ENCODE measurements around the gene TAS2R60. TPM values are rescaled to one million over a fixed set of nuclear protein-coding genes. Genes with fewer than 3 reads are reported as not detected.
"Not testable (repeated sequence)": the region's sequence is repeated elsewhere in the genome, so short reads cannot be mapped to it uniquely, and the experiment has no call there.

The TAS2R60 gene
- total and polyA plus RNA-seq, 12 donors = 0.42 TPM; not detected in 11

DNA sequence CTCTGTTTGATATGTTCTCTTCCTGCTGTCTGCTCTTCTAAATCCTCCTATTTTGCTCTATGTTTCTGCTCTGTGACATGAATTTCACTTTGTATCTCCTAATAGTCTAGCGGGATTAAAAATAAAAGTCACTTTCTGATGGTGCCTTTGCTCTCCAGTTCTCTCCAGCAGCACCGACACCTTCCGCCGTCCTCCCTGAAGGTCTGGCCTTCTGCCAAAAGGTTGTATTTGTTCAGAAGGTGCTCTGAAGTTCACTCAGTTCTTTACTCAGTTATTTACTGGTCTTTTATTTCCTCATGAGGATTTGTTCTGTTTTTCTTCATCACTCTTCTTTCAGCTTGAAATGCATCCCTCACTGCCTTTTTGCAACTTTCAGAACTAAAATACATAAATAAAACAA is 23.4 kb upstream of the TAS2R60 start:
- Histone ChIP-seq H3K4me3 (no peak overlapping the region), H3K36me3 (replicated peaks in 1 of 2) (no peaks in the 10 kb centered on the region), H3K27me3 (no peaks in the 10 kb centered on the region), H3K9me3 (replicated peaks in 1 of 3) (no peaks in the 10 kb centered on the region), H3K27ac (no peak overlapping the region), H3K4me1 (replicated peaks in 1 of 2) (no peaks in the 10 kb centered on the region)
- no peak for DNase-seq
- 31 to 42% (median 38%) methylated on average over 4 of the region's 4 CpGs for WGBS, 4 donors
- no peak for TF ChIP-seq POLR2A (IDR thresholded peaks at IDR 0.05)
- TF ChIP-seq, protein P1, sequence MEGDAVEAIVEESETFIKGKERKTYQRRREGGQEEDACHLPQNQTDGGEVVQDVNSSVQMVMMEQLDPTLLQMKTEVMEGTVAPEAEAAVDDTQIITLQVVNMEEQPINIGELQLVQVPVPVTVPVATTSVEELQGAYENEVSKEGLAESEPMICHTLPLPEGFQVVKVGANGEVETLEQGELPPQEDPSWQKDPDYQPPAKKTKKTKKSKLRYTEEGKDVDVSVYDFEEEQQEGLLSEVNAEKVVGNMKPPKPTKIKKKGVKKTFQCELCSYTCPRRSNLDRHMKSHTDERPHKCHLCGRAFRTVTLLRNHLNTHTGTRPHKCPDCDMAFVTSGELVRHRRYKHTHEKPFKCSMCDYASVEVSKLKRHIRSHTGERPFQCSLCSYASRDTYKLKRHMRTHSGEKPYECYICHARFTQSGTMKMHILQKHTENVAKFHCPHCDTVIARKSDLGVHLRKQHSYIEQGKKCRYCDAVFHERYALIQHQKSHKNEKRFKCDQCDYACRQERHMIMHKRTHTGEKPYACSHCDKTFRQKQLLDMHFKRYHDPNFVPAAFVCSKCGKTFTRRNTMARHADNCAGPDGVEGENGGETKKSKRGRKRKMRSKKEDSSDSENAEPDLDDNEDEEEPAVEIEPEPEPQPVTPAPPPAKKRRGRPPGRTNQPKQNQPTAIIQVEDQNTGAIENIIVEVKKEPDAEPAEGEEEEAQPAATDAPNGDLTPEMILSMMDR (IDR thresholded peaks at IDR 0.05) = no peak
- intact Hi-C loops (cut with DNase I) = loop anchor here (5.0 to 10.0 kb wide), 3 partner anchors 38 to 175 kb away; partner anchors contain the start of gene ZYX (in 1 of the 2)

DNA sequence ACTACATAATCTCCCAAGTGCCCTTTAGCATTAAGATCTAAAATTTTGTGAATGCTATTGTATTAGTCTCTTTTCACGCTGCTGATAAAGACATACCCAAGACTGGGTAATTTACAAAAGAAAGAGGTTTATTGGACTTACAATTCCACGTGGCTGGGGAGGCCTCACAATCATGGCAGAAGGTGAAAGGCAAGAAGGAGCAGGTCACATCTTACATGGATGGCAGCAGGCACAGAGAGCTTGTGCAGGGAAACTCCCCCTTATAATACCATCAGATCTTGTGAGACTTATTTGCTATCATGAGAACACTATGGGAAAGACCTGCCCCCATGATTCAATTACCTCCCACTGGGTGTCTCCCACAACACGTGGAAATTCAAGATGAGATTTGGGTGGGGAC is 22.6 kb upstream of the TAS2R60 start:
- H3K27ac ChIP-seq; H3K4me1 ChIP-seq (replicated peaks in 1 of 2); DNase-seq; H3K36me3 ChIP-seq (replicated peaks in 1 of 2); intact Hi-C loops (cut with DNase I); H3K4me3 ChIP-seq; H3K27me3 ChIP-seq; H3K9me3 ChIP-seq (replicated peaks in 1 of 3): not testable (repeated sequence)
- 53 to 58% (median 56%) methylated on average over 3 of the region's 3 CpGs for WGBS, 4 donors

DNA sequence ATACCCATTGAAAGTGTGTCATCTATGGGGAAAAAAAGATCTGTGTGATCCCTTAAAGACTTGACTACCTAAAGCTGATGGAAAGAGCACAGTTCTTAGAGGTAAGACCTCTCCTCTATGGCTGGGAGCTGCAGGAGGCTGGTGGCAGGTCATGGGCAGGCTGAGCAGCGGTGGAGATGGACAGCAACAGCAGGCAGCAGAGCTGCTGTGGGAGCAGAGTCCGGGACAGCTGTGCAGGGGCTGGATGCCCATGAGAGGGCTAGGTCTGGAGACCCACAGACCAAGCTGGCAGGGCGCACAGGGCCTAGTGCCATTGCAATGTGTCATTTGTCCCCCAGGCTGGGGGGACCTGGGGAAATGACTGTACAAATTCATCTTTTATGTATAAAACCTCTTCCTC is 21.2 kb upstream of the TAS2R60 start:
- no peak for DNase-seq
- no peaks in the 10 kb centered on the region for H3K9me3 ChIP-seq (replicated peaks in 1 of 3)
- H3K4me3 ChIP-seq = no peak overlapping the region
- no peak overlapping the region for H3K27ac ChIP-seq
- TF ChIP-seq, protein P1 (IDR thresholded peaks at IDR 0.05) = no peak
- no peaks in the 10 kb centered on the region for H3K27me3 ChIP-seq
- intact Hi-C loops (cut with DNase I) = no loop called here
- no peaks in the 10 kb centered on the region for H3K36me3 ChIP-seq (replicated peaks in 1 of 2)
- 81 to 86% (median 85%) methylated on average over 3 of the region's 3 CpGs for WGBS, 4 donors
- H3K4me1 ChIP-seq (replicated peaks in 1 of 2) = no peaks in the 10 kb centered on the region

DNA sequence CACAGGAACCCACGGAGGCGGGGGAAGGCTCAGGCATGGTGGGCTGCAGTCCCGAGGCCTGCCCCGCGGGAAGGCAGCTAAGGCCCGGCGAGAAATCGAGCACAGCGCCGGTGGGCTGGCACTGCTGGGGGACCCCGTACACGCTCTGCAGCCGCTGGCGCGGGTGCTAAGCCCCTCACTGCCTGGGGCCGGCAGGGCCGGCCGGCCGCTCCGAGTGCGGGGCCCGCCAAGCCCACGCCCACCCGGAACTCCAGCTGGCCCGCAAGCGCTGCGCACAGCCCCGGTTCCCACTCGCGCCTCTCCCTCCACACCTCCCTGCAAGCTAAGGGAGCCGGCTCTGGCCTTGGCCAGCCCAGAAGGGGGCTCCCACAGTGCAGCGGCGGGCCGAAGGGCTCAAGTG is 18.8 kb upstream of the TAS2R60 start:
- H3K27me3 ChIP-seq; H3K36me3 ChIP-seq (replicated peaks in 1 of 2); H3K9me3 ChIP-seq (replicated peaks in 1 of 3); H3K27ac ChIP-seq; H3K4me3 ChIP-seq; DNase-seq; intact Hi-C loops (cut with DNase I); H3K4me1 ChIP-seq (replicated peaks in 1 of 2): not testable (repeated sequence)
- WGBS, 4 donors = 90 to 98% (median 94%) methylated on average over 10 to 34 of the region's 34 CpGs

DNA sequence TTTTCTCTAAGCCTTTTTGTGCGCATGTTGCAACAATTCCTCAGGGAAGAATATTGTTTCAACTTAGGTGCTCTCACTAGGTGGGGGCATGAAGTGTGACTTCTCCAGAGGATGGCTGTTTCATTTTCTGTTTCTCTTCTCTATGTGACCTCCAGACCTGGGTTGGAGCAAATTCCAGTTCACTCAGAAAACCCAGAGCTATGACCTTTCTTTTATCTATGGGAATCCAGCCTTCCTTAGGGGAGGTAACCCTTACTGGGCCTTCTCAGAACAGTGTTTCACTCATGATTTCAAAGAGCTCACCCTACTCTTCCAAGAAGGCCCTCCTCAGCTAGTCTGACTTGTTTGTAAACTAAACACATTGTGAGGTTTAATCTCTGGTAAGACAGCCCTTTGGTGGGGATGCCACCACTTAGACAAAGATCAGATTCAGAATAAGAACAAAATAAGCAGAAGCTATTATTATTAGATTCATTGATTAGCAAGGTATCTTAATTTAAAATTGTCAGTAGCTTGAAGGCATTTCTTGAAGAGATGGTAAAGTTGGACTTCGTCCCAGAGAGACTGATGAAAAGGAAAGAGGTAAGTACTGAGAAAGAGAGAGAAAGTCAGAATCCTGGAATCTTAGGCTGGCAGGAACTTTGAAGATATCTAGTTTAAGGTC is 16.6 kb upstream of the TAS2R60 start:
- intact Hi-C loops (cut with DNase I) = no loop called here
- no peaks in the 10 kb centered on the region for H3K9me3 ChIP-seq (replicated peaks in 1 of 3)
- no peak for DNase-seq
- no peaks in the 10 kb centered on the region for H3K27me3 ChIP-seq
- H3K4me3 ChIP-seq = no peak overlapping the region
- 90 to 95% (median 94%) methylated on average over 2 of the region's 2 CpGs for WGBS, 4 donors
- H3K27ac ChIP-seq = no peak overlapping the region
- H3K4me1 ChIP-seq (replicated peaks in 1 of 2) = no peaks in the 10 kb centered on the region
- no peaks in the 10 kb centered on the region for H3K36me3 ChIP-seq (replicated peaks in 1 of 2)
- TF ChIP-seq POLR2A (IDR thresholded peaks at IDR 0.05) = no peak
- TF ChIP-seq, protein P1 (IDR thresholded peaks at IDR 0.05) = no peak
